HG02610 (cell line): ENCODE measurements around the gene RPGR.

Experiments used
- ATAC-seq: cut with Tn5 transposase; IDR thresholded peaks from one replicate; pipeline ENCODE4 v1.9.1; 2021; ENCODE audit warnings: mild to moderate bottlenecking, moderate library complexity; ENCODE audit not compliant: unreplicated experiment

The RPGR gene

GRCh38 chrX:38327007-38327774 lies at the start of gene RPGR:
TSS of gene RPGR (minus strand) at chrX:38327509. CDS start at chrX:38327367, 142 bp downstream.
- peak; percentile 96 for ATAC-seq

GRCh38 chrX:38376747-38377146 lies 49.4 kb upstream of the RPGR start:
- ATAC-seq: no peak

- no peak for ATAC-seq
These were observed 48.6 kb upstream of the RPGR start for GRCh38 chrX:38375891-38376290.

- no peak for ATAC-seq
These were observed 47.1 kb upstream of the RPGR start for GRCh38 chrX:38374431-38374830.

- ATAC-seq: no peak
These were observed 44.3 kb upstream of the RPGR start for GRCh38 chrX:38371641-38372040.

- ATAC-seq: no peak
These were observed 41.5 kb upstream of the RPGR start for GRCh38 chrX:38368774-38369173.

GRCh38 chrX:38365954-38366353 lies 38.6 kb upstream of the RPGR start:
- no peak for ATAC-seq

- no peak for ATAC-seq
These were observed 35.7 kb upstream of the RPGR start for GRCh38 chrX:38363046-38363445.

GRCh38 chrX:38357747-38358673 lies 30.7 kb upstream of the RPGR start:
- no peak for ATAC-seq

GRCh38 chrX:38356401-38356800 lies 29.1 kb upstream of the RPGR start:
- no peak for ATAC-seq

- no peak for ATAC-seq
These were observed 25.1 kb upstream of the RPGR start, which contains the start of gene OTC for GRCh38 chrX:38352362-38352761. TSS of gene OTC (plus strand) at chrX:38352604. CDS start at chrX:38352697, 93 bp downstream.

GRCh38 chrX:38351346-38351745 lies 24.0 kb upstream of the RPGR start:
- no peak for ATAC-seq

- peak; percentile 95 for ATAC-seq
These were observed 19.8 kb upstream of the RPGR start for GRCh38 chrX:38347136-38347535.

- ATAC-seq: no peak
These were observed 18.8 kb upstream of the RPGR start for GRCh38 chrX:38346150-38346549.

- ATAC-seq: no peak
These were observed 15.8 kb upstream of the RPGR start for GRCh38 chrX:38342853-38343778.

GRCh38 chrX:38341442-38341841 lies 14.1 kb upstream of the RPGR start:
- no peak for ATAC-seq

- ATAC-seq: no peak
These were observed 9.4 kb upstream of the RPGR start for GRCh38 chrX:38336538-38337240.

- no peak for ATAC-seq
These were observed 8.1 kb upstream of the RPGR start for GRCh38 chrX:38335382-38335781.

- ATAC-seq: peak; percentile 91
These were observed 5.2 kb upstream of the RPGR start for GRCh38 chrX:38332505-38332904.

GRCh38 chrX:38327775-38328081 lies 419 bp upstream of the RPGR start:
- ATAC-seq: no peak
